T-helper 22 cell (primary cell): ENCODE results near the gene MIEF1.
"Not testable (repeated sequence)": the region's sequence is repeated elsewhere in the genome, so short reads cannot be mapped to it uniquely, and the experiment has no call there.

ENCODE experiments used
- DNase-seq: peaks from one replicate; pipeline ENCODE4 v3.0.0-alpha.2; 2020; ENCODE audit warnings: low read depth

MIEF1 gene

DNA sequence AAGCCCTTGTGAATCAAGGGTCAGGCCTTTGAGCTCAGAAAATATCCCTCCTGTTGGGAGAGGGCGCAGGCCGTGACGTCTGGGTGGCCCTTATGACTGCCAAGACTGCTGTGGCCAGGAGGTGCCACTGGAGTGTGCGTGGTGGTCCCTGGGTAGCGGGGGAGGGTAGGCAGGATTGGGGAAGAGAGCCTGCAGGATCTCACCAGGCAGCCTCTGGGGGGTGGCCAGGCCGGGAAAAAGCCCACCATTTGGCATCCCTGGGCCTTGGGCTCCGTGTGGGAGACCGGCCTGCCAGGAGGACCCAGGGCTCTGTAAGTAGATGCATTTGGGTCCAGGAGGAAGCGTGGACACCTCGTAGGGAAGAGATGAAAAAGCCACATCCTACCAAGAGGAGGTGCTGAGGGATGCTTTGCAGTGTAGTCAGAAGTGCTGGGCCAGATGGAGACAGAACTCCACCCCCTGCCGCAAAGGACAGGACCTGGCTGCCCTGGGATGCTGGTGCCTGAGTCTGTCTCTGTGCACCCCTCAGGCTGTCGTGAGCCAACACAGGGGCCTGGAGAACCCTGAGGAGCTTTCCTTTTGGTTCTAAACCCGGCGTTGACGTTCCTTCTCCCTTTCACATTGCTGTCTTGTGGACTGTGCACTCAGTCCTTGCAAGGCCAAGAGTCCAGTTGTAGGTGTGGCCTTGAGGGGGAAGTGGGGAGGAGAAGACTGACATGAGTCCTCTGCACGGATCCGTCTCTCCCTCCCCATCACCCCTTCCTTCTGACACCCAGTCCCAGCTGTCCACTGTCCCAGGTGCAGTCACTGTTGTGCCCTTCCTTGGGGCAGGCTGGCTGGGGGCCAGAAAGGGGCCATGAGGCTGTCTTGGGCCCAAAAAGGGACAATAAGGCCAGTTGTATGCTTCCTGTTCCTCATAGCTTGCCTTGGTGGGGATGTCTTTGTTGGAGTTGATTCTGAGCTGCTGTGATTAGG is 12.7 kb upstream of the MIEF1 start:
- DNase-seq: no peak

DNA sequence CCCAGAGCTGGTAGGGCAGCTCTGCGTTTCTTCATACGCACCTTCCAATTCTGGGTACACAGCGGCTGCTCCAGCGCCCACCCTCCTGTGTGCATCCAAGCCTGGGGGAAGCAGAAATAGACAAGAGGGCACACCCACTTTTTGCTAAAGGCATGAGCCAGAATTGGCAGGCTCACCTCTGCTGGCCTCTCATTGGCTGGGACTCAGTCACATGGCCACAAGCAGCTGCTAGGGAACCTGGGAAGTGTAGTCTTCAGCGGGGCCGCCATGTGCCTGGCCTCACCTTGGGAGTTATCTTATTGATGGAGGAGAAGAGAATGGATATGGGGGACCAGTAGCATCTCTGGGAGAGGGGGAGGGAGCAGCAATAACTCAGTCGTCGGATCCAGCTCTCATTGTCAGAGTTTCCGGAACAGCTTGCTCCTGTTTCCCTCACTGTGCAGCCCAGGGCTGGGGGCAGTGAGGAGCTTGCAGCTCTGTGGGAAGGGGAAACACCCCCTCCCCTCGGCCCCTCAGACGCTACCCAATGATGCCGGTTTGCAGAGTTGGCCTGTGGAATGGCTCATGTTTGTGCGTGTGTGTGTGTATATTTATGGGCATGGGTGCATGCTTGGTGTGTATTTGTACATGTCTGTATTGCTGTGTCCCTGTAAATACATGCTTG is 11.8 kb upstream of the MIEF1 start:
- peak; percentile 67 for DNase-seq

DNA sequence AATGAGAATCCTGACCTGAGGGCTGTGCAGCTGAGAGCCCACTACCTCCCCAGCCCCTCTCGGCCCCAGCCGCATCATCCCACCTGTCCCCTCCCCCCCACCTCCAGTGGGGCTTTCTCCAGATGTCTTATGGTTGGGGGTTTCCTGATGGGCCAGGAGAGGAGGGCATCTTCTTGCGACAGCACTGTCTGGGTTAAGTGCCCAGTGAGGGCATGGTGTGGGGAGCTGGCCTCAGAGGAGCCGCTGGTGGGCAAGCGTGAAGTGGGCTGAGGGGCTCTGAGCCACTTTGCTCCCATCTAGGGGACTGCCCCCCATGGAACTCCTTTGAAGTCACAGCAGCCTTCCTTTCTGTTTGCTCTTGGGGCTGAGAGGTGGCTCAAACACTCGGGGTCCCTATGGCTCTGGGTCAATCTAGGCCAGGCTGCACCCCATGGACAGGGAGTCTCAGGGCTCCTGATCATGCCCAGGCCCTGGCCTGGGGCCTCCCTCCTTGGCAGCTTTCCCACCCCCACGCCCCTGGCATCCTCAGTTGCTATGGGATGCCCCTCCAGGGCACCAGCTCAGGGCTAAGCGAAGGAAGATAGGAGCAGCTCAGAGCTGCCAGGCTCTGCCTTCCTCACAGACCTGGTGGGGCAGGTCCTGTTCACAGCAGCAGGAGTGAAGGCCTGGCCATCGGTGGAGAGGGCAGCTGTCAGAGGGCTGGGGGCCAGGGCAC is 11.0 kb upstream of the MIEF1 start:
- DNase-seq: no peak

DNA sequence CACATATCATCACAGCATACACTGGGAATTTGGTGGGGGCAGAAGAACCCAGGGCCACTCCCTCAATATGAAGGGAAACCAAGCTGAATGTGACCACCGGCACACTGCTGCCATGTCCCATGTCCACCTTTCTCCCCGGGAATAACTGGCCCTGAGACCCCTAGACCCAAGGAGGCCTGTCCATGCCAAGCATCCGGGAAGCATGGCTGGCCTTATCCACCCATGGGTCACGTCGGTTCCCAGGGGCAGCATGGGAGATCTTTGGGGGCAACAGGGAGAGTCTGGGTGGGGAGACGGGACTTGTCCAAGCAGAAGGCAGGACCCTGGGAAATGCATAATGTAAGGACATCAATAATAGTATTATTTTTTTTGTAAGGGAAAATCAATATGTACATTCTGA is 10.4 kb upstream of the MIEF1 start:
- no peak for DNase-seq

DNA sequence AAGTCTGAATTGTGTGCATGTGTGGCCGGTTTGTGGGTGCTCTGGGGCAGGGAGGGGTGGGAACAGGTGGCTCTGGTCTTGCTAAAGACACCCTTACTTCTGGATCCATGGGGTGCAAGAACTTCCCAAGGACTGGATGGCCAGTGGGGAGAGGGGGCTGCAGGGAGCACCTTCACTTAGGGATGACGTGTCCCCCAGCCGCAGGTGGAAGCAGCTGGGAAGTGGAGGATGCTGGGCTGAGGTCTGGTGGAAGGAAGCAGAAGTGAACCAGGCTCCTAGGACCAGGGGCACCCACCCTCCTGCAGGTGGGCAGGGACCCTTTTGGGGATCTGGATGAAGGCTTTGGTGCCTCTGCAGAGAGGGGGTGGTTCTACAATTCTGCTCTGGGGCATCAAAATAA is 9.9 kb upstream of the MIEF1 start:
- DNase-seq: no peak

DNA sequence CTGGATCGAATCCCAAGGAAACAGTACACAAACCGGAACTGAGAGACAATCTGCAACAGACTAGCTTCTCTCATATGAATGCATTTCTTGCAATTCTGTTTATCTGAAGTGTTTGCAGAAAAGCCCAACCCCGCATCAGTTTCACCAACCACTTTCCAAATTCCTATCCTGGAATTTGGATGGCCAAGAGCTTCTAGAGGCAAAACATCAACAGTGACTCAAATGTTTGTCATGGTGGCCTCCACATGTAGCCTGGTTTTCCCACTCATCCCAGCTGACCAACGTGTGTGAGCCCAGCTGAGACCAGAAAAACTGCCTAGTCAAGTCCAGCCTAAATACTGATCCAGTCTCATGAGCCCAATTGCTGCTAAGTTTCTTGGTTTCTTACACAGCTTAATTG is 8.3 kb upstream of the MIEF1 start:
- DNase-seq: no peak

DNA sequence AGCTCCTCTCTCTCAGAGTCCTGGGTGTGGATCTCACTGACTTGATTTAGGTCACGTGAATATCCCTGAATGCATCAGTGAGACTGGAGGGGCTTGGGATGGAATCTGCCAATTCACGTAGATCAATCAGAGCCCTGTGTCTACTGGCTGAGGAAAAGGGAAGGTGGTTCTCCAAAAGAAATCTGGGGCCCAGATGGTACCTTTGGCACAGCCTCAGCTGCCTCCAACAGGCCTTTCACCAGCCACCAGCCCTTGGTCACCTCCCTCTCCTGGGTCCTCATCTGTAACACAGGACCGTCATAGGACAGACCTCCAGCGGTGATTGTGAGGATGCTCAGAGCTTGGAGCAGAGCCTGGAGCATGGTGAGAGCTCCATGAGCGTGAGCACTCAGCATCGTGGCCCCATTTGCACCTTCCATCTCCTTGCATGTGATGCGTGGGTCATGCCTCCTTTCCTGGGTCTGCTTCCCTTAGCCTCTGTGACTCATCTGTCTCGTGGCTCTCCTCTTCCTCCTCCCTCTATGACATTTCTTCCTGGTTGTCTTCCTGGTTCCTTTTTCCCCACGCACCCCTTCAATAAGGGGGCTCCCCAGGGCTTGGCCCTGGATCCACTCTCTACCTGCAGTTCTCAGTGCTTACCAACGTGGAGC is 7.5 kb upstream of the MIEF1 start:
- DNase-seq: no peak

DNA sequence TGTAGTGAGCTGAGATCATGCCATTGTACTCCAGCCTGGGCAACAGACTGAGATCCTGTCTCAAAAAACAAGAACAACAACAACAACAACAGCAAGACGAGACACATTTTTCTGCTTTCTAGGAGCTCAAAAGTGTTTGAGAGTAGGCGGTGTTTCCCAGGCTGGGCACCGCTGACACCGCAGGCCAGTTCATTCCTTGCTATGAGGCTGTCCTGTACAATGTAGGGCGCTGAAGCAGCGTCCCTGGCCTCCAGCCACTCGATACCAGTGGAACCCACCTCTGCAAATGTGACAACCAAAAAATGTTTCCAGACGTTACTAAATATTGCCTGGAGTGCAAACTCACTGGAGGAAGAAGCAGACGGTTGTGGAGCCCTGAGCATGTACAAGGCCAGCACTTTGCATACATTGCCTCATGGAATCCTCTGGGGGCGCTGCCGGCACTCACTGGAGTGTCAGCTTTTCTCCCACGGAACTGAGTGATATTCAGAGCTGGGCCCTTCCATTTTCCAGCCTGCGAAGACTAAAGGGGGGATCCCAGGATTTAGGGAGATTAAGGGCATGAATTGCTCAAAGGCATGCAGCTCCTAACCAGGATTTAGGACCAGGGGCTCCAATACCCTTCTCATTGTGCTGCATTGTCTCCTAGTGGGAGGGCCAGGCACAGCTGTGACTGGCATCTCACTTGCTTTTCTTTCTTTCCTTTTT is 5.8 kb upstream of the MIEF1 start:
- no peak for DNase-seq

DNA sequence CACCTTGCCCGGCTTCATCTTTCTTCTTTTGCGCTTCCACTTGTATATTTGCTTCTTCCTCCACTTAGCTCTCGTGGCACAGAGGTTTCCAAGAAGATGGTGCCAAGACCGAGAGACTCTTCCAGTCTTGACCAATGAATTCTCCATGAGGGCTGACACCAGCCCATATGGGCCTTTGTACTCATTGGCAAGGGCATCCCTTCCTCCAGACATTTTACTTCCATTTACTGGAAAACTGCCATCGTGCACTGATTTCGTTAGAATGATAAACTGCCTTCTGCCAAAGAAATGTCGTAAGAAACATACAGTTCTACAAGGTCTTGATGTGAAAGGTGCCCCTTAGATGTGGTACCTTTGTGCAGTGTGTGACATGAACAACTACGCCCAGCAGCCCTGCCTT is 4.7 kb upstream of the MIEF1 start:
- no peak for DNase-seq

DNA sequence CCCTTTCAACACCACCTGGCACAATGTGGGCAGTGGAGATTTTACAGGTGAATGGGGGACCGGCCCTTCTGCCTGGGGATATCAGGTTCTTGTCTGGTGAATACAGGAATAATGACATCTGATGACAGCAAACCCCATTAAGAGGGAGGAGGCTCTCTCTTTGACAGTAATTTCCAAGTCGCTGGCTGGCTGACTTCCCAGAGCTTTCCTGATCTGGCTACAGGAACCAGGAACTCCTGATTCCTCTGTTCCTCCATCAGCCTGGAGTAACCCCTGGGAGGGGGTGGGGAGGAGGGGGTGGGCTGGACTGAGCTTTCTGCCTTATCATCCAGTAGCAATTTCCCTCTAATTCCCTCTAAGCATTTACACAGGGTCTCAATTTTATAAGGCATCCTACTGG is 3.7 kb upstream of the MIEF1 start:
- DNase-seq: no peak

DNA sequence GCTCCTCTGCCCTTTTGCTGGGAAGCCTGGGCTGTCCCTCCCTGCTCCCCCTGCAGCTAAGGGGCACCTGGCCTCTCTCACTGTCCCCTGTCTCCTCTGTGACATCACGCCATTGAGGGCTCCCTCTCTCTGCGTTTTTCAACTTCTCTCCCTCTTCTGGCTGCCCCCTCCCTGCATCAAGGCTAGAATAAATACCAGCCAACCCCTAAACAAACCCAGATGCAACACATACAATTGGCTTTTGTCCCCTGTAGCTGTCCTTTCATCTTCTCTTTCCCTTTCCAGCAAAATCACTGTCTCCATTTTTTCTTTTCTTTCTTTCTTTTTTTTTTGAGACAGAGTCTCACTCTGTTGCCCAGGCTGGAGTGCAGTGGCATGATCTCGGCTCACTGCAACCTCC is 3.3 kb upstream of the MIEF1 start:
- DNase-seq: no peak

DNA sequence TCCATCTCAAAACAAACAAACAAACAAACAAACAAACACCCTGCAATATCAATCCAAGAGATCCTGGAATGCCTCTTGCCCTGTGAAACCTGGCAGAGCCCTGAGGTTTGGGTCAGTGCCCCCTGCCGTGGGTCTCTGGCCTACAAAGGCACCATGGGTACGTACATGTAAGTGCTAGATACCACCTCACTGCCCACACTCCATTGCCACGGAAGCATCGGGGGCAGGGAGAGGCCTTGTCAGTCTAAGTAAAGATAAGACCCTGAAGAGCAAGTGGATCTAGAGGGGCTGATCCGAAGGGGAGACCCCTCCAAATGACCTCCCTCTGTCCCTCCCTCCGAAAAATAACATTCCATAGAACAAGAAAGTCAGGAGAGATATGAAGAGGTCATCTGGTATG is 2.0 kb upstream of the MIEF1 start:
- no peak for DNase-seq

DNA sequence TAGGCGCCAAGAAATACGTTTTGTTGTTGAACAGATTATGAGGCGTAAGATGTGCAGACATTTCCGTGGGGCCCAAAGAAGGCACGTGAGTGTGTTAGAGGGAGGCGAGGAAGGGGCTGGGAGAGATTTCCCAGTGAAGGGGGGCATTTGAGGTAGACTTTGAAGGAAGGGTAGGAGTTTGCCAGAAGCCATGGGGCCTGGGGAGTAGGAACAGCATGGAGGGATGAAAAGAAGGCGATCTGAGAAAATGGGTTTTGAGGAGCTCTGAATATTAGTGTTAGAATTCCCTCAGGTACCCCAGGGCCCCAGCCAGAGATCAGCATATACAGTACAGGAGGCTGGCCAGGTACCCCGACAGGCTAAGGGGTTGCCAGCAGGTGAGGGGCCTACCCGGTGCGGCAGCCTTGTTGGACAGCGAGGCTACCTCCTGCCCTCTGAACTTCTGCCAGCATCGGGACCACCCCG is 414 bp upstream of the MIEF1 start:
- no peak for DNase-seq

DNA sequence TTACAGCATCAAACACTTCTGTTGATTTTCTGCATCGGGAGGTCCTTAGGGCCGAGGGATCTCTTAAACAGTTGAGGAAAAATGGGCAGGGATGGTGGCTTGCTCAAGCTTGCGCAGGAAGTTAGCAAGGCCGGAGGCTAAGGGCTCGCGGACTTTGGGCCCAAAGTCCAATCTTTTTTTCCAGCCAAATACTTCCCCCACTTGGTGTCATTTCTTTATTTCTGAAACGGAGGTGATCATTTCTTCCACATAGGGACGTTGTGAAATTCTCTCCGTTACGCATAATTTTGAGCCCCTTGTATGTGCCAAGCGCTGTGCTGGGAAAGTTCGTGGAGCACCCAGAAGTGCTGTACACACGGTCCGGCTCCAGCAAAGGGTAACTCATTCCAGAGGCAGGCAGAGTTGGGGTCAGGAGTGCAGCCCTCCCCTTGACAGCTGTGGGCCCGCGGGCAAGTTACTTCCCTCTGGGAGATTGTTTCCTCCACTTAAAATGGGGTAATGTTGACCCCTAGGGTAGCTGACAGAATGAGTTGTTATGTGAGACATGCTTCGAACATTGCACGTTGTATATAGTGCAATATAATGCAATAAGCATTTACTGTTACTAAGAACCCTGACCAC is 809 bp downstream of the MIEF1 start:
- DNase-seq: no peak

DNA sequence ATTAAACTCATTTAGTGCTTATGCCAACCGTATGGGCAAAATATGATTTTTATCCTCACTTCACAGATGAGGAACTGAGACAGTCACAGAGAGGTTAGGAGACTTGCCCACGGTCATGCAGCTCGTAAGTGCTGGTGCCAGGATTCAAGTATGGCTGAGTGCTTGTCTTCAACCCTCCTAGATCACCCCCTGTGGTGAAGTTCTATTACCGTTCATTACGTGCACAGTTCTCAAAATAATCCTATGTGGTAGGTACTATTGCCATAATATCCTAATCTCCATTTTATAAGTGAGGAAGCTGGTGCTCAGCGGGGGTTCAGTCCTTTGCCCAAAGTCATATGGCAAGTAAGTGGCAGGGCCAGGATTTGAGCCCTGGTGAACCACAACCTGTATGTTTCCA is 1.5 kb downstream of the MIEF1 start:
- no peak for DNase-seq

DNA sequence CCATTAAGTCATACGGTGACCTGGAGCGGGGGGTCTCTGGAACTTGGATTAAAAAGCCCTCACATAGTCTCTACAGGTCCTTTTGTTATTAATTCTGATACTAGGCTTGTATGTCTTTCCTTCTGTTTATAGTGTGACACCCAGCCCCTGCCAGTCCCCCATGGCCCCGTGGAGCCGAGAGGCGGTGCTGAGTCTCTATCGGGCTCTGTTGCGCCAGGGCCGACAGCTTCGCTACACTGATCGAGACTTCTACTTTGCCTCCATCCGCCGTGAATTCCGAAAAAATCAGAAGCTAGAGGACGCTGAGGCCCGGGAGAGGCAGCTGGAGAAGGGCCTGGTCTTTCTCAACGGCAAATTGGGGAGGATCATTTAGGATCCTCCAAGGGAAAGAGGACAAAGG is 2.0 kb downstream of the MIEF1 start:
- DNase-seq: no peak

DNA sequence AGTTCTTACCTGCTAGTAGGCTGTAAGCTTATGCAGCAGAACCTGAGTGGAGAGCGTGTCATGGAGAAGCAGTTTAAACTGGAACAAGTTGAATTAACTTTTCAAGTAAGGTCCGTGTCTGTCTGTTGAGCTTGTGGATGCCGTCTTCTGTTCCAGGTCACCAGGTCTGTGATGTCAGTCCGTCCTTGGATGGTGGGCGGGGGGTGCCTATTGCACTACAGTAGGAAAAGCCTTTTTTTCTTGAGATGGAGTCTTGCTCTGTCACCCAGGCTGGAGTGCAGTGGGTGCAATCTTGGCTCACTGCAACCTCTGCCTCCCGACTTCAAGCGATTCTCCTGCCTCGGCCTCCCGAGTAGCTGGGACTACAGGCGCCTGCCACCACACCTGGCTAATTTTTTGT is 4.9 kb downstream of the MIEF1 start:
- not testable (repeated sequence) for DNase-seq

DNA sequence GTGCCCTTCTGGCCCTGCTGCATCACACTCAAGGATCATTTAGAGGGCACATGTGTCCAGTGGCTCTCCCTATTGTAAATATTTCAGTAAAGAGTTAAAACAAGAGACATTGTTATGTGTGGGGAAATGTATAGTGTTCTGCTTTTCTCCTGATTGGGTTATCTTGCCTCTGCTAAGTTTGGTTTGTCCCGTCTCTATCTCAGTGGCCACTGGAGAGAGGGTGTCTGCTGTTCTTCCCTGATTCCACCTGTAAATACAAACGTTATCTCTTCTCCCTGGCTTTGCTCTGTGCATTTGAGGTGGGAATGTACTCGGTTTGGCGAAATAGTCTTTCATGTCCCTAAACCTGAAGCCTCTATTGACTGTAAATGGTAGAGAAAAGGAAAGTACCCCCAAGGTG is 6.3 kb downstream of the MIEF1 start:
- no peak for DNase-seq

DNA sequence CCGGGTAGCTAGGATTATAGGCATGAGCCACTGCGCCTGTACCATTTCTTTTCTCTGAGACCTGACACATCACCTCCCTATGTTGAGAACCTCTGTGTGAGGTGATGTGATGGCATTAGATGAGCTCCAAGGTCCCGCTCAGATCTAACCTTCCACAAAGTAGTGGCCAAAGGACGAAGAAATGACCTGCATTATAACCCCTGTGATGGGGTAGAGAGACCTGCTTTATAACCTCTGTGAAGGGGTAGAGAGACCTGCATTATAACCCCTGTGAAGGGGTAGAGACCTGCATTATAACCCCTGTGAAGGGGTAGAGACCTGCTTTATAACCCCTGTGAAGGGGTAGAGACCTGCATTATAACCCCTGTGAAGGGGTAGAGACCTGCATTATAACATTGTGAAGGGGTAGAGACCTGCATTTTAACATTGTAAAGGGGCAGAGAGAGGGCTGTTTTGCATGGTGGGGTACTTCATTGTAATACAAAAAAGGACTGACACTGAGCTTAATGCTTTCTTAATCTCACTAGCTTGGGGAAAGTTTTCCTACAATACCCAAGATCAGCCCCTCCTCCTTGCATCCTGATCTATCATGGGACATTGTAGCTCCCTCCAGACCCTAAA is 8.5 kb downstream of the MIEF1 start:
- DNase-seq: no peak

DNA sequence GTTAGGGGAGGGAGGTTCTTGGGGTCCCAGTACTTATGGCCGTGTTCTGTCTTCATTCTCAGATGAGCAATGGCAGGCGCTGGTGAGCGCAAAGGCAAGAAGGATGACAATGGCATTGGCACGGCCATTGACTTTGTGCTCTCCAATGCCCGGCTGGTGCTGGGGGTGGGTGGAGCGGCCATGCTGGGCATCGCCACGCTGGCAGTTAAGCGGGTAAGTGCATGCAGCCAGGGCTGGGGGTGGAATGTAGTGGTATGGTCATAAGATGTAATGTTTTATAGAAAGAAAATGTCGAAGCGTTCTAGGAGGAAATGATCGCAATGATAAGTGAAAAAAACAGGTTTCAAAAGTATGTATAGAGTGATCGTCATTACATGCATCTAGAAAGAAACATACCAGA is 9.1 kb downstream of the MIEF1 start:
- DNase-seq: no peak

DNA sequence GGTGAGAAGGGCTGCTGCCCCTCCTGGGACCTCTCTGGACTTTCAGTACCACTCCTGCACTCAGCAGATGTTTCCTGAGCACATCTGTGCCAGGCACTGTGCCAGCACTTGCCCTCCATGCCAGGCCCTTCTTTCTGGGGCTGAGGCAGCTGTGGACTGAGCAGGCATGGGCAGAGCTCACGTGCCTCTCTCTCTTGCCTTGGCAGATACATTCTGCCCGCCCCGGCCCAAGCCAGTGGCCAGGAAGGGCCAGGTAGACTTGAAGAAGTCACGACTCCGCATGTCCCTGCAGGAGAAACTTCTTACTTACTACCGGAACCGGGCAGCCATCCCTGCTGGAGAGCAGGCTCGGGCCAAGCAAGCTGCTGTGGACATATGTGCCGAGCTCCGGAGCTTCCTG is 9.9 kb downstream of the MIEF1 start:
- no peak for DNase-seq
